D341Med (cell line): ENCODE measurements around the gene ADCY3.

ENCODE experiments used
- DNase-seq: peaks from one replicate; pipeline ENCODE4 v3.0.0; 2012; ENCODE audit warnings: low spot score

ADCY3 gene

GRCh38 chr2:24874035-24874434, 46.0 kb downstream of the ADCY3 start:
- DNase-seq: no peak

- DNase-seq: no peak
Observed at GRCh38 chr2:24873619-24874018, 46.4 kb downstream of the ADCY3 start.

GRCh38 chr2:24872344-24873115, 47.5 kb downstream of the ADCY3 start:
- no peak for DNase-seq

GRCh38 chr2:24871852-24872333, 48.1 kb downstream of the ADCY3 start:
- DNase-seq: no peak

GRCh38 chr2:24870891-24871705, 48.9 kb downstream of the ADCY3 start:
- no peak for DNase-seq

- DNase-seq: no peak
Observed at GRCh38 chr2:24870440-24870839, 49.6 kb downstream of the ADCY3 start.

GRCh38 chr2:24866946-24867345, 53.1 kb downstream of the ADCY3 start:
- DNase-seq: no peak

GRCh38 chr2:24863641-24864040, 56.4 kb downstream of the ADCY3 start:
- DNase-seq: no peak

- no peak for DNase-seq
Observed at GRCh38 chr2:24861500-24861899, 58.5 kb downstream of the ADCY3 start.

GRCh38 chr2:24860631-24861030, 59.4 kb downstream of the ADCY3 start:
- DNase-seq: no peak

- DNase-seq: no peak
Observed at GRCh38 chr2:24859968-24860600, 60.0 kb downstream of the ADCY3 start.

- no peak for DNase-seq
Observed at GRCh38 chr2:24858996-24859395, 61.0 kb downstream of the ADCY3 start.

- DNase-seq: no peak
Observed at GRCh38 chr2:24857746-24858145, 62.3 kb downstream of the ADCY3 start.

GRCh38 chr2:24856791-24857211, 63.2 kb downstream of the ADCY3 start:
- no peak for DNase-seq

GRCh38 chr2:24855726-24856125, 64.3 kb downstream of the ADCY3 start:
- DNase-seq: no peak

- no peak for DNase-seq
Observed at GRCh38 chr2:24855022-24855622, 64.9 kb downstream of the ADCY3 start.

- DNase-seq: no peak
Observed at GRCh38 chr2:24853996-24854395, 66.0 kb downstream of the ADCY3 start.

- no peak for DNase-seq
Observed at GRCh38 chr2:24853046-24853445, 67.0 kb downstream of the ADCY3 start.

GRCh38 chr2:24852431-24853020, 67.5 kb downstream of the ADCY3 start:
- no peak for DNase-seq

GRCh38 chr2:24852026-24852425, 68.0 kb downstream of the ADCY3 start:
- DNase-seq: no peak

- DNase-seq: no peak
Observed at GRCh38 chr2:24850944-24851343, 69.1 kb downstream of the ADCY3 start.

- DNase-seq: no peak
Observed at GRCh38 chr2:24845691-24846090, 74.3 kb downstream of the ADCY3 start.
